ENCODE measurements around the gene PHTF1.

Gene PHTF1

DNA sequence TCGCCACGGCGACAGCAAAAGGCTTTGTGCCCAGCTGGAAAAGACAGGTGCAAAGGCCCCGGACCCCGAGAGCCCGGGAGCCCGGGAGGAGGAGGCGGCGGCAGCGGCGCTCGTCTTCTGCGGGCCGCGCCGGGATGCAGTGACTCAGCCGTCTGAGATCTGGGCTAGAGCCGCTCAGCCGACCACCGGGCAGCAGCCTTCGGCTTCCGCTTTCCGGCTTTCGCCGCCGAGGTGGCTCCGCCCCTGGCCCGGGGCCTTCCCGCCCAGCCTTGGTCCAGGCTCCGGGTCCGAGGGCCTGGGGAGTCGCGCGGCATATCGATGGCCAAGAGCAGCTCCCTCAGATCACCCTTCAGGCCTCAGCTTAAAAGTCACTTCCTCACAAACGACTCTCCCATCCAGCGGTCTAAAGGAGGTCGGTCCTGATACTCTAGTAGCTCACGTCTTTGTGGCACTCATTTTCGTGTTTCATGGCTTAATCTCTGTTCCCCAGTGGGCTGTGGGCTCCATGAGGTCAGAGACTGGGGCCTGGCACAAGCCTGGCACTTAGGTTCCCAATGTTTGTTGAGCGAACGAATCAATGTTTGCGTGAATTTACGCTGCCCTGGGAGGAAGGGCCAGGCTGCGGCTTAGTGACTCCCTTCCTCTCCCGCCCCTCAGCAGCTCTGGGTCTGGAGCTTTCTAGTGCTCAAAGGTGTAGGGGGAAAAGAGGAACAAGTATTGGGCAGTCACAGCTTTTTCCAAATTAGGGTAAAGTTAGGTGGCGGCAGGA is at the start of gene PHTF1:
PHTF1 (minus strand) TSS at position 154 of the 769 bp plus-strand sequence. CDS start 783 bp downstream, outside the sequence.
- DNase-seq (ENCODE audit: low read depth, low spot score): peak; percentile 31

DNA sequence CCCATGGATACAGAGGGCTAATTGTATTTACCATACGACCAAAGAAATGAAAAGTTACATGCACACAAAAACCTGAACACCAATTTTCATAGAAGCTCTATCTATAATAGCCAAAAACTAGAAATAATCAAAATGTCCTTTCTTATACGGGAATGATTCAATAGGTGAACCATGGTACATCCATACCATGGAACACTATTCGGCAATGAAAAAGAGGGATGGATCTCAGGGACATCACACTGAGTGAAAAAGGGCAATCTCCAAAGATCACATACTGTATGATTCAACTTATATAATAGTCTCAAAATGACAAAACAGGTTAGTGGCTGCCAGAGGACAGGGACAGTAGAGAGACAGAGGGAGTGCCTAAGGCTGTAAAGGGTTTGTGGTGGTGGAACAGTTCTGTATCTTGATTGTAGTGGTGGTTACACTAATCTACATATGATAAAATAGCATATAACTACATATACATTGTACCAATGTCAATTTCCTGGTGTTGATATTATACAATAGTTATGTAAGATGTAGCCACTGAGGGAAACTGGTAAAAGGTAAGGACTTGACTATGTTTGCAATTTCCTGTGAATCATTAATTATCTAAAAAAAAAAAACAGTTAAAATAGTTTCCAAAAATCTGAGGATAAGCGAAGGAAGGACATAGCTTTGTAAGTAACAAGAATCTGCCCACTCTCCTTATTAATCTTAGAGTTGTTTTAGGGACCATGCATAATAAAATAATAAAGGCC is 49.3 kb upstream of the PHTF1 start:
- DNase-seq (ENCODE audit: low read depth, low spot score): no peak

DNA sequence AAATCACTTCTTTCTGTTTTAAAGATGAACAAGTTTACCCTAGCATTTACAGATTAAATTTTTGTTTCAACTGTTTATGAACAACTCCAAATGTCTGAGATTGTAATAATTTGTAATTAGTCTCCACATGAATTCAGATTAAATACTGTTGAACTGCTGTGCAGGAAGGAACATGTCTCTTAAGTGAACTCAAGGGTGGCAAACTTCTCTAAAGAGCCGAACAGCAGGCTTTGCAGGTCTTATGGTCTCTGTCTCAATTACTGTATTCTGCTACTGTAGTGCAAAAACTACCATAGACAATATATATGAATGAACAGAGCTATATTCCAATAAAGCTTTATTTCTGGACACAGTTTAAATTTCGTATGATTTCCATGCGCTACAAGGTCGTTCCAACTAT is 46.4 kb upstream of the PHTF1 start:
- no peak for DNase-seq (ENCODE audit: low read depth, low spot score)

DNA sequence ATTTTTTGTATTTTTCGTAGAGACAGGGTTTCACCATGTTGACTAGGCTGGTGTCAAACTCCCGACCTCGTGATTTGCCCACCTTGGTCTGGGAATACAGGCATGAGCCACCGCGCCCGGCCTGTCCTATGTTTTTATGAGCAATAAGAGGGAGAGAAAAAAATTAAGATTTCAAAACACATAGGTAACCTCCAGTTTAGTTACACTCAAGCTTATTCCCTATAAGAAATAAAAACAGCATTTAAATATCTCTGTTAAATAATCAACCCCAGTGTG is 45.9 kb upstream of the PHTF1 start:
- DNase-seq (ENCODE audit: low read depth, low spot score): no peak

DNA sequence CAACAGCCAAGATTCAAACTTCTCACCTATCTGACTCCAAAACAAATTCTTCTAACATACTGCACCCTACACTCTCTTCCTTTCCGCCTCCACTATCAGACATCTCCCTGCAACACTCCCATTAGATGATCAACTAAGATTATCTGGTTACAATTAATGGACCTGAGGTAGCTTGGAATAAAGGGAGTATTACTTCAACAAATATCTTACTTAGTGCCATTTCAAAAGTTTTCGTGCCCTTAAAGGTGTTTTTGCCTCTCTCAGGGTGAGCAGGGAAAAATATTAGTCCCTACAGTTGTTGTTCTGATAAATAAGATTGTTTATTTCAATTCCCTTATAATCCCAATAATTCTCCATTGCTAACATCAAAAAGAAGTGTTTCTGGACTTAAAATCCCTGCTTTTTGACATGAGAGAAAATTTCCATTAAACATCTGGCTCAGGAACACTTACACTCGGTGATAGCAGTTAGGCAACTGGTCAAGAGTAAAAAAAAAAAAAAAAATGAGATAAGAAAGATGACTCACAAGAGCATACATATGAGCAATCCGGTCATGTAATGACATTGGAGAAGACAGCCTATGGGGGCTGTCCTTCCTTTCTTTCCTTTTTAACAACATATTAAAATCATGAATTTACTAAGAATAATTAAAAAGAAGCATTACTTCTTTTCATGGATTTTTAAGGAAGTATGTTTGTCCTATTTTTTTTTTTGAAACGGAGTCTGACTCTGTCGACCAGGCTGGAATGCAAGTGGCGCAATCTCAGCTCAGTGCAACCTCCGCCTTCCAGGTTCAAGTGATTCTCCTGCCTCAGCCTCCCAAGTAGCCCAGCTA is 45.4 kb upstream of the PHTF1 start:
- DNase-seq (ENCODE audit: low read depth, low spot score): no peak

DNA sequence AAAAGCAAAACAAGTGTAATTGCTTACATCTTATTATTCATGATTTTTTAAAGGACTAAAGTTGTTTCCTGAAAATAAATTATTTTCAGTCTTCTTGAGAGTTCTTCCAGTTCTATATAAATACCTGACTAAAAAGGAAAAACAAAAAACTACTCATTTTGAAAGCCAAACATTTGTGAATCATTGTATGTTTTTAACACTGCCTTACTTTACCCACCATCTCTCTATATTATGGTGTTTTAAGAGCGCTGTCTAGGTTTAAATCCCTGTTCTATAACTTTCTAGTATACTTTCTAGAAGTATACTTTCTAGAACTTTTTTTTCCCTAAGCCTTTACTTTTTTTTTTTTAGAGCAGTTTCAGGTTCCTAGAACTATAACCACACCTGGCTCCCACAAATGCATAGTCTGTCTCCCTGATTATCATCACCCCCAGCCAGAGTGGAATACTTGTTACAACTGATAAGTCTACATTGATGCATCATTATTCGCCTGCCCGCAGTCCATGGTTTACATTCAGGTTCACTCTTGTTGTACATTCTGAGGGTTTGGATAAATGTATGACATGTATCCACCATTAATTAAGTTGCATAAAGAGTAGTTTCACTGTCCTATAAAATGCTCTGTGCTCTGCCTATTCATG is 43.2 kb upstream of the PHTF1 start:
- DNase-seq (ENCODE audit: low read depth, low spot score): no peak

DNA sequence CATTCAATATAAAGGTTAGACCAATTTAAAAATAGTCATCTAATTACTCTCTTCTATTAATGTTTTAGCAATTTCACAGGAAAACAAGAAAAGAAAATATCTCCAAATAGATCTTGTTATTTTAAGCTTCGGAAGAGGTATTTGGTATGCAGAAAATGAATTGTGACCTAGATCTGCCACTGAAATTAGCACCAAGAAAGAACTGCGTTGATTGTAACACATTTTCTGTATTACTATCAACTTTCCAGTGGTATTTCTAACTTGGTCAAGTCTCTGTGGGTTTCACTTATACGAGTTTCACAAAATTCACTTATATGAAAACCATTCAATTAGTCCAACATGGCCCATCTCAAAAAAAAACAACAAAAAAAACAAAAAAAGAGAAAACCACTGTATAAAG is 41.2 kb upstream of the PHTF1 start:
- DNase-seq (ENCODE audit: low read depth, low spot score): no peak

DNA sequence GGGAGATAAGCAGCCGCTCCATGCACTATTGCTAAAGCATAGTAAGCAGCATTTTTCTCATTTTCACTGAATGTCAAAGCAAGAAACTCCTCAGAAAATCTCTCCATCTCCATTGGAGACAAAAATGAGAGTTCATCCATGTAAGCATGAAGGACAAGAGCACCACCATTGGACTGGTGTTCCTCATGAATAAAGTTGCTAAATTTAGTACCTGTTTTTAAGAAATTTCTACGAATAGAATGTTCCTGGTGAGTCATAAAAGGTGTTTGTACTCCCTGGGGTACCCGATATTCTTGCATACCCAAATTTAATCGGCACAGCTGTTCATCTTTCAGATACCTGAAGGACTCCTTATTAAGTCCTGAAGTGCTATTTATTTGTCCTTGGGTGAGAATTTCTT is 38.2 kb upstream of the PHTF1 start:
- no peak for DNase-seq (ENCODE audit: low read depth, low spot score)

DNA sequence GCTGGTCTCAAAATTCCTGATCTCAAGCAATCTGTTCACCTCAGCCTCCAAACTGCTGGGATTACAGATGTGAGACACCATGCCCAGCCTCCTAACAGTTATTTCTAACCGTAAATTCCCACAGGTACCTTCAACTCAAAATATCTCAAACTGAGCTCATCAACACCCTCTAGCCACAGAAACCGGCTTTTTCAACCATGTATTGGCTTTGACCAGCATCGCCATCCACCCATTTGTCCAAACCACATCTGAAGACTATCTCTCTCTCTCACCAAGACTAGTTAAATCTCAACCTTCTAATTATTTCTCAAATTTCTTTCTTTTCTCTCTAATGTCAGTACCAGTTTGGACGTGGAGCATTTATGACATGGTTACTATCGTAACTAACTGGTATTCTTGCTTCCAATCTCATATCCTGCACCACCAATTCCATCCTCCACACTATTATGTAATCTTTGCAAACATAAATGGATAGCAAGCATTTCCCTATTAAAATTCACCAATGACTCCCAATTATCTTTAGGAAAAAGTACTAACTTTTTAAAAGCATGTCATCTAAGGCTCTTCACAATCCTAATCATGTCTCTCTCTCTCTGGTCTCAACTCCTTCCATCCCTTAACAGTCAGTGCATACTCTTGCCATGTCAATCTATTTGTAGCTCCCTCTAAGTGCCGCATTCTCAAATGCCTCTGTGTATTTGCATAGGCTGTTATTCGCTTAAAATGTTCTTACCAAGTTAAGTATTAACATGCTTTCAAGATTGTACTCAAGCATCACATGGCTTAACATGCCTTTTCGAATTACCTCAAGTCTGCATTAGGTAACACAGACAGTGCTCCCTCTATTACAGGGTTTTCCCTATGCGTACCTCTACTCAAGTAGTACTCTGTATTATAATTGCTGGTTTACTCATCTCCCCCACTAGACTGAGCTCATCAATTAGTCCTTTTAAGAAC is 34.9 kb upstream of the PHTF1 start:
- no peak for DNase-seq (ENCODE audit: low read depth, low spot score)

DNA sequence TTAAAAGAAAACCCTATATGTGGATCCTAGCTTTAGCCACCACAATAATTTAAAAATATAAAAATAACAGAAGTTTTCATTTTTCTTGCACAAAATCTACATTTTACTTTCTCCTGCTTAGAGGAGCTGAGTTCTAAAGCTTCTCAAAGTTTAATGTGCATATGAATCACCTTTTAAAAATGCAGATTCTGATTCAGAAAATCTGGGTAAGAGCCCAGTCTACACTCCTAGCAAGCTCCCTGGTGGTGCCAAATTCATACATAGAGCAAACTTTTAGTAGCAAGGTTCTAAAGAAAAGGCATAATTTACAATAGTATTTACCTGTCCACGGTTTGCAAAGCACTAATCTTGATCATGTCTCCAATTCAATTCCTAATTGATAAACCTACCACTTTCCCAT is 33.7 kb upstream of the PHTF1 start:
- no peak for DNase-seq (ENCODE audit: low read depth, low spot score)

DNA sequence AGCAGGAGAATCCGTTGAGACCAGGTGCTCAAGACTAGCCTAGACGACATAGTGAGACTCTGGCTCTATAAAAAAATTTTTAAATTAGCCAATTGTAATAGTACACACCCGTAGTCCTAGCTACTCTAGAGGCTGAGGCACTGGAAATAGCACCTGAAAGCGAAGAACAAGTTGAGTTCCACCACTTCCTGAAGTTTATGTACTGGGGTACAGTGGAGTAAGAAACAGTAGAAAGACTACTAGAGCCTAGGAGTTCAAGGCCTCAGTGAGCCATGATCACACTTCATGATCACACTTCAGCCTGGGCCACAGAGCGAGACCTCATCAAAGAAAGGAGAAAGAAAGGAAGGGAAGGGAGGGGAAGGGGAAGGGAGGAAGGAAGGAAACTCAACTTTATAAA is 33.2 kb upstream of the PHTF1 start:
- no peak for DNase-seq (ENCODE audit: low read depth, low spot score)

DNA sequence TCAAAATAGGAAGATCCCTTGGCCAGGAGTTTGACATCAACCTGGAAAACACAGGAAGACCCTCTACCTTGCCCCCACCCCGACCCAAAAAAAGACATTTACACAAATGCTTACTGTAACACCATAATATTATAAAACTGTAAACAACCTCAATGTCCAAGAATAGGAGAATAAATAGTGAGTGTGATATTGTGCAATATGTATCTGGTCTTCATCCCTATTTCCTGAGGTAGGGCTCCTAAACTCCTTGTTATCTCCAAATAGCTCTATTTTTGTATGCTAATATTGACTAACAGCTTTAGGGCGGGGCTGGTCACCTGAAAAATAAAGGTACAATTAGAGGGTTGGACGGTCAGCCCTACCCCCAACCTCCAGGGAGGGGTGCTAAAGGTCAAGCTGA is 29.5 kb upstream of the PHTF1 start:
- DNase-seq (ENCODE audit: low read depth, low spot score): no peak

DNA sequence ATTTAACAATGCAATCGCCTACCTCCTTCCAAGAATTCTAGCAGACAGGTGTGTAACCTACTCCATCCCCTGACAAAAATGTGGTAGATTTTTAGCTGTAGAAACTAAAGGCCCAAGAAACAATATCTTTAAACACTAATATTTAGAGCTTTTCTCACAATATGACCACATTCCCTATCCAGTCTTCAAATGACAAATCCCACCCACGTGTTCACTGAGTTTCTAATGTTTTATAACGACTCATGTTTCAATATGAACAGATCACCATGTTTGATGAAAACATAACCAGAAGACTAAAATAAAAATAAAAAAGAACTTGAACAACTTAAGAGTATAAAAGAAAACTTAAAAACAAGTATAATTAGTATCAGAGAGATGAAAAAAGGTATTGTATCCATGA is 28.4 kb upstream of the PHTF1 start:
- DNase-seq (ENCODE audit: low read depth, low spot score): no peak

DNA sequence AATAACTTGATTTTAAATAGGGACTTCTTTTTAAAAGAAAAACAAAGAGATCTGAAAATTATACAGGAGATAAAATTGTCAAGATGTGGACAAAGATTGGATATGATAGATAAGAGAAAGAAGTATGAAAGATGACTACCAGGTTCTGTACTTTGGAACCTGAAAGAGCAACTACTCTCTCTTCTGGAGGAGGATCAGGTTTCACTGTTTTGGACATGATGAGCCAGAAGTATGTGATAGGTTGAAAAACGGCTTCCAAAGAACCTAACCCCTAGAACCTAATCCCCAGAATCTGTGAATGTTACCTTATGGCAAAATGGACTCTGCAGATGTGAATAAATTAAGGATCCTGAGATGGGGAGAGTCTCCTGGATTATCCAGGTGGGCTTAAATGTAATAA is 26.8 kb upstream of the PHTF1 start:
- no peak for DNase-seq (ENCODE audit: low read depth, low spot score)

DNA sequence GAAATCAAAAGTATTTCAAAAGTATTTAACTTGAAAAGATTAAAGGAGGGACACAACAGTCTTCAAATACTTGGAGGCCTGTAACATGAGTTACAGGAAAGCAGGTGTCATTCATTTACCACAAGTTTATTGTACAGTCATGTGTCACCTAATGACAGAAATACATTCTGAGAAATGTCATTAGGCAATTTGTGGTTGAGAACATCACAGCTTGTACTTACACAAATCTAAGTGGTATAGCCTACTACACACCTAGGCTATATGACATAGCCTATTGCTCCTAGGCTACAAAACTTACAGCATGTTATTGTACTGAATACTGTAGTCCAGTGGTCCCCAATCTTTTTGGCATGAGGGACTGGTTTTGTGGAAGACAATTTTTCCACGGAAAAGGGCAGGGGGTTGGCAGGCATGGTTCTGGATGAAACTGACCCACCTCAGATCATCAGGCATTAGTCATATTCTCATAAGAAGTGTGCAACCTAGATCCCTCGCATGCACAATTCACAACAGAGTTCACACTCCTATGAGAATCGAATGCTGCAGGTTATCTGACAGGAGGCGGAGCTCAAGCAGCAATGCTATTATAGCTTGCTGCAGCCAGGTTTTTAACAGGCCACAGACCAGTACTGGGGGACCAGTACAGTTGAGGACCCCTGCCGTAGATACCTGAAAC is 25.0 kb upstream of the PHTF1 start:
- DNase-seq (ENCODE audit: low read depth, low spot score): no peak

DNA sequence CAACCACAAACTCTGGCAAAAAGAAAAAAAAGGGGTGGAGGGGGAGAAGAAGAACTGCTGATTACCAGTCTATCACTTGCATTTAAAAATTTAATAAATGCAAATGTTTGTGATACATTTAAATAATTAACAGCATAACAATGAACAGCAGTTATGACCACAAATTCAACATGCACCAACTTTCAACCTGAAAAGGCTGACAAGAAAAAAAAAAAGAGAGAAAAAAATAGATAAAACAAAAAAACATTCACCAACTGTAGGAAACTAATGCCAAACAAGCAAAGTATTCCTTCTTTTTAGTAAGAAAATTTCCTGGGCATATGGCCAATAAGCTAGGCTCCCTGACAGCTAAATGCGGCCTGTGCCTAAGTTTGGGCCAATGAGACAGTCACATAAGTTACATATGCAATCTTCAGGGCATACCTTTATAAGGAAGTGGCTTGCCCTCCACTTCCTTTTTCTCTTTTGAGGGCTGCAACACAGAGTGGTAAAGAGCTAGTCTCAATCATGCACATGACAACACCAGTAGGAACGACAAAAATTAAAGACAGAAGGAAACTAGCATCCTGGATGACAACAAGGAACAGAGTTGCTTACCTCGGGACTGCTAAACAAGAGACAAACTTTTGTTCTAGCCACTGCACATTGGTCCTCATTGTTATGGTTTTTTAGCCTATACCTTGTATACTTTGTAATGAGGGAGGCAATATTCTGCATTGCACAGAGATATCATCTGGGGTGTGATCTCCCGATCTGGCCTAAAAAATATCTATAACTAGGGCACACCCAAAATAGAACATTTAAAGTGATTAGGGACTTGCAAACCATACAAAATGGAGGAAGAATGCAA is 24.2 kb upstream of the PHTF1 start:
- no peak for DNase-seq (ENCODE audit: low read depth, low spot score)

DNA sequence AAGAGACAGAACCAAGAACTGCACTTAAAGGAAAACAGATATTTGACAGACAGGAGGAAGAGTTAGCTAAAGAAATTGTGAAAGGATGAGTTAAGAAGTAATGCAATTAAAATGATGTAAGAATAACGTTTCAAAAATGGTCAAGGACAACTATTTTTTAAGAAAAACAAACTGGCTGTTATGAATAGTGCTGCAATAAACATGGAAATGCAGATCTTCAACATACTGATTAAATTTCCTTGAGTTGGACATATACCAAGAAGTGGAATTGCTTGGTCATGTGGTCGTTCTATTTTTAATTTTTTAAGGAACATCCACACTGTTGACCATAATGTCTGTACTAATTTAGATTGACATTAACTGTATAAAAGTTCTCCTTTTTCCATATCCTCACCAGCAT is 23.1 kb upstream of the PHTF1 start:
- DNase-seq (ENCODE audit: low read depth, low spot score): no peak

DNA sequence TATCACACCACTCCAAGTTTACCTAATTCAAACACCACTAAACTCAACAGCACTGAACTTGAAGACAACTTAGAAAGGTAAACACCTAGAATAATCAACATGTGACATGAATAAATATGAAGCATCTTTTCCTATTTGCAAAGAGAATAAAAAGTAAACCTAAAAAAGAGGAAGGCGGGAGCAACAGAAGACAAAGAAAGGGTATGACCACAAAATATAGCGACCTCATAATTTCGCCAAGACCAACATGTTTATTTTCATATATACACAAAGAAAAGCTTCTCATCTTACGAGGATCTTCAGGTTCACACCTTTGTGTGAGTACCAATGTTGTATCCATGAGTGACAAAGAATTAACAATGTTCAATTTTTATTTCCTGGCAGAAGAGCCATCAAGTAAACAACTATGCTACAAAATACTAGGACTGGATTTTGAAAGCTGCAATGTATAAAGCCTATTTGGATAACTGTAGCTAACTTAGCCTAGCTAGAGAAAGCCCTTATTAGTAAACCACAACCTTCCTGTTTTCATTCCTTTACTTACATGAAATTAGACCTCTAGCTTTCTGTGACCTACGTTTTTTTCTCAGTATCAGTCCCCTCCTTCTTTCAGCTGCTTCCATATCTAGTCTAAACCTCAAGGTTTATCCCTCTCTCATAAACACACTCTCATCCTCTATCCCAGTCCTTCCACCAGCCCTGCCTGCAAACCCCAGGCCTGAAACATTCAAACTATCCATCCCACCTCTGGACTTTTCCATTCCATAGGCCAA is 21.3 kb upstream of the PHTF1 start:
- no peak for DNase-seq (ENCODE audit: low read depth, low spot score)

DNA sequence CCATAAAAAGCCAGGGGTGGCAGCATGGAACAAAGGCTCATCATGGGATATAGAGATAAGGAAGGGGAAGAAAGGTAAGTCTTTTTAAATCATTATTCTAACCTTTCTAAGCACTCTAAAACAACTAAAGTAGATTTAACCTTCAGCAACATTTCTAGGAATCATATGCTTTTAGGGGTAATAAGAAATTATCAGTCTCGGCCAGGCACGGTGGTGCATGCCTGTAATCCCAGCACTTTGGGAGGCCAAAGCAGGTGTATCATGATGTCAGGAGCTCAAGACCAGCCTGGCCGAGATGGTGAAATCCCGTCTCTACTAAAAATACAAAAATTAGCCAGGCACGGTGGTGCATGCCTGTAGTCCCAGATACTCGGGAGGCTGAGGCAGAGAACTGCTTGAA is 20.3 kb upstream of the PHTF1 start:
- DNase-seq (ENCODE audit: low read depth, low spot score): no peak

Data from brain pericyte (primary cell).